ENCODE data around the gene MAPK8. TPM values are rescaled to one million over a fixed set of nuclear protein-coding genes. Genes with fewer than 3 reads are reported as not detected.
"Not testable (repeated sequence)": the region's sequence is repeated elsewhere in the genome, so short reads cannot be mapped to it uniquely, and the experiment has no call there.

MAPK8 gene
- total RNA-seq, 2 experiments from 2014 or later = 30.5 to 32.3 TPM

- Mint-ChIP-seq H3K36me3 (ENCODE audit: low read depth) (peaks cover 26% of the 10 kb centered on the region), H3K27me3 (no peaks in the 10 kb centered on the region), H3K4me1 (peaks cover 9% of the 10 kb centered on the region), H3K9me3 (peaks cover 17% of the 10 kb centered on the region), H3K27ac (no peak overlapping the region), H3K4me3 (no peak overlapping the region)
- ChIA-PET POLR2A (no interaction called here), CTCF (no interaction called here)
- no peak for DNase-seq
Observed at GRCh38 chr10:48331436-48331835, 25.0 kb downstream of the MAPK8 start.

DNA sequence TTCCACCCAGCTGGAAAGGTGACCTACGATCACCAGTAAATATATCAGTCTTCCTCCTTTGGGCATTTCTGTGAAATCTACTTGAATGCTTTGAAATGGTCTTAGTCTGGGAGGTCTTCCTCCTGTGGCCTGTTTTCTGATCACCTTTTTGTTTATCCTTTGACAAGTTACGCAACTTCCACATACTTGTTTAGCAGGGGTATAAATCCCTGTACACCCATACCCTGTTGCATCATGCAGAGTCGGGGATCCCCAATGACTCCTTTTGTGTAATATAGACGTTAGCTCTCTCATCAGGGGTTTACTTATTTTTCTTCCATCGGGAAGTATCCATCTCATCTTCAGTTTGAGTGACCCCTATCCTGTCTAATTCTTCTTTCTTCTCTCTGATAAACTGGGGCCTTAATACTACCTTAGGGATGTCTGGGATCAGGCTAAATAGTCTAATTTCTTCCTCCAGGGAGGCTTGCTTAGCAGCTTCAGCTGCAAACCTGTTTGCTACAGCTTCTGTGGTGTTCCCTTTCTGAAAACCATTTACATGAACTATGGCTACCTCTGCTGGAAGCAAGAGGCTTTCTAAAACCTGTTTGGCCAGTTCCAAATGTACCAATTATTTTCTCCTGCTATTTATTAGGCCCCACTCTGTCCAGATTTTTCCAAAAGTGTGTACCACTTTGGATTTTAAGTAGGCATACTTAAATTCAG lies 25.8 kb downstream of the MAPK8 start:
- Mint-ChIP-seq H3K9me3 (peaks cover 14% of the 10 kb centered on the region), H3K27me3 (no peaks in the 10 kb centered on the region), H3K4me1 (peaks cover 11% of the 10 kb centered on the region), H3K36me3 (ENCODE audit: low read depth) (peaks cover 23% of the 10 kb centered on the region), H3K4me3 (no peak overlapping the region), H3K27ac (no peak overlapping the region)
- ChIA-PET CTCF (interaction anchor here (1.4 to 2.4 kb wide), 2 partner anchors 14 to 324 kb away, joined by 3 to 7 read pairs; no protein-coding TSS in a partner anchor), POLR2A (no interaction called here)
- DNase-seq = no peak

DNA sequence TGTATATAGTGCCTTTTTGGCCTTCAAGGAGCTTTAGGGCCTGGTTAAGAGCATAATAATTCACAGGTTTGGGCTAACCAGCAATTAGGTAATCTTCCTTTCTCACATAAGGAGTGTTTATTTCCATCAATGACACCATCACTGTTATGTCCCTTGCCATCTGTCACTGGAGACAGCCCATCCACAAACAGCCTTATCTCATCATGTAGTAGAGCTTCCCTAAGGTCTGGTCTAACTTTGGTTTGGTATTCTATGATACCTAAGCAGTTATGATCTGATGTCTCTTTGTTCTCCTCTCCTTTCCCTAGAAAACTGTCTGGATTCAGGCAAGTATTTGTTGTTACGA lies 26.4 kb downstream of the MAPK8 start:
- ChIA-PET POLR2A (no interaction called here), CTCF (interaction anchor here (1.4 to 2.4 kb wide), 2 partner anchors 13 to 323 kb away, joined by 3 to 7 read pairs; no protein-coding TSS in a partner anchor)
- Mint-ChIP-seq H3K4me3 (no peak overlapping the region), H3K27me3 (no peaks in the 10 kb centered on the region), H3K36me3 (ENCODE audit: low read depth) (peaks cover 23% of the 10 kb centered on the region), H3K9me3 (peaks cover 17% of the 10 kb centered on the region), H3K4me1 (peaks cover 14% of the 10 kb centered on the region), H3K27ac (no peak overlapping the region)
- DNase-seq = no peak

DNA sequence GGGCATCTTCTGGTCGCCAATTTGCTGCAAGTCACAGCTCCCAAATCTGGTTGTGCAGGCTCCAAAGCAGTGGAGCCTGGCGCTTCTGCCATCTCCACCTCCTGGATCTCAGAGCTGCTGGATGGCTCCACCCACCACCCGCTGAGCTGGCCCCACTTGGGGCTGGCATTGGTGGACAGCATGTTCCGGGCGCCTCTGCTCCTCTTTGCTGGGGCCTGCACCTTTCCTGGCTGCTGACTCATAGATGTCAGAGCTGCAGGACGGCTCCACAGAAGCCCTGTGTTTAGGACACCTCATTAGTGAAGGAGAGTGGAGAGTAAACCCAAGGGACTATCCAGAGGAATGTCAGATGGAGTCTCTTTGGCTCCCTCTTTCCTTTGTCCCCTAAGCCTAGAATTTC lies 27.4 kb downstream of the MAPK8 start:
- Mint-ChIP-seq H3K9me3 (peaks cover 19% of the 10 kb centered on the region), H3K27ac (no peak overlapping the region)
- CTCF ChIA-PET = interaction anchor here (1.4 to 2.4 kb wide), 2 partner anchors 12 to 322 kb away, joined by 3 to 7 read pairs; no protein-coding TSS in a partner anchor

GRCh38 chr10:48335788-48336187 lies 29.3 kb downstream of the MAPK8 start:
- Mint-ChIP-seq H3K36me3 (ENCODE audit: low read depth) (peaks cover 15% of the 10 kb centered on the region), H3K27ac (no peak overlapping the region), H3K9me3 (peaks cover 17% of the 10 kb centered on the region), H3K4me1 (peaks cover 29% of the 10 kb centered on the region), H3K27me3 (no peaks in the 10 kb centered on the region), H3K4me3 (no peak overlapping the region)
- POLR2A ChIA-PET = no interaction called here
- CTCF ChIA-PET = no interaction called here
- DNase-seq = no peak

More for the DNA sequence above, 27.4 kb downstream of the MAPK8 start:
- Mint-ChIP-seq H3K27me3 (no peaks in the 10 kb centered on the region), H3K36me3 (ENCODE audit: low read depth) (peaks cover 21% of the 10 kb centered on the region), H3K4me3 (no peak overlapping the region), H3K4me1 (peaks cover 18% of the 10 kb centered on the region)
- no peak for DNase-seq
- POLR2A ChIA-PET = no interaction called here

- DNase-seq = no peak
- Mint-ChIP-seq H3K27ac (no peak overlapping the region), H3K4me3 (no peak overlapping the region), H3K36me3 (ENCODE audit: low read depth) (peaks cover 9% of the 10 kb centered on the region), H3K9me3 (peaks cover 13% of the 10 kb centered on the region), H3K27me3 (no peaks in the 10 kb centered on the region), H3K4me1 (peaks cover 29% of the 10 kb centered on the region)
- ChIA-PET POLR2A (no interaction called here), CTCF (interaction anchor here (0.6 kb wide), 1 partner anchor 55 kb away, joined by 3 read pairs; no protein-coding TSS in a partner anchor)
Observed at GRCh38 chr10:48336978-48337599, 30.6 kb downstream of the MAPK8 start.

GRCh38 chr10:48340734-48341133 lies 34.3 kb downstream of the MAPK8 start:
- Mint-ChIP-seq H3K4me1 (peaks cover 29% of the 10 kb centered on the region), H3K27ac (peak overlapping the region; percentile 26), H3K9me3 (peaks cover 7% of the 10 kb centered on the region), H3K4me3 (no peak overlapping the region), H3K27me3 (no peaks in the 10 kb centered on the region), H3K36me3 (ENCODE audit: low read depth) (peaks cover 2% of the 10 kb centered on the region)
- POLR2A ChIA-PET = no interaction called here
- DNase-seq = no peak
- CTCF ChIA-PET = no interaction called here

DNA sequence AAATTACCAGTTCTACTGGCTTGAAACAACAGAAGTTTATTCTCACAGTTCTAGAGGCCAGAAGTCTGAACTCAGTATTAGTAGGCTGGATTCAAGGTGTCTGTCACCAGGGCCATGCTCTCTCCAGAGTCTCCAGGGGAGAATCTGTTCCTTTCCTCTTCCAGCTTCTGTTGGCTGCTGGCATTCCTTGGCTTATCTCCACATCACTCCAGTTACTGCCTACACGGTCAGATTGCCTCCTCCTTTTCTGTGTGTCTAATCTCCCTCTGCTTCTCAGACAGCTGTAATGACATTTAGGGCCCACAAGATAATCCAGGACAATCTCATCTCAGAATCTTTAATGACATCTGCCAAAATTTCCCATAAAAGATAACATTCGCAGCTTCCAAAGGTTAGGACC lies 36.6 kb downstream of the MAPK8 start:
- H3K4me1 Mint-ChIP-seq = peaks cover 24% of the 10 kb centered on the region
- H3K36me3 Mint-ChIP-seq (ENCODE audit: low read depth) = peaks cover 10% of the 10 kb centered on the region
- no peak for DNase-seq
- CTCF ChIA-PET = no interaction called here
- peaks cover 15% of the 10 kb centered on the region for H3K9me3 Mint-ChIP-seq
- H3K27me3 Mint-ChIP-seq = no peaks in the 10 kb centered on the region
- POLR2A ChIA-PET = no interaction called here
- no peak overlapping the region for H3K4me3 Mint-ChIP-seq
- no peak overlapping the region for H3K27ac Mint-ChIP-seq

DNA sequence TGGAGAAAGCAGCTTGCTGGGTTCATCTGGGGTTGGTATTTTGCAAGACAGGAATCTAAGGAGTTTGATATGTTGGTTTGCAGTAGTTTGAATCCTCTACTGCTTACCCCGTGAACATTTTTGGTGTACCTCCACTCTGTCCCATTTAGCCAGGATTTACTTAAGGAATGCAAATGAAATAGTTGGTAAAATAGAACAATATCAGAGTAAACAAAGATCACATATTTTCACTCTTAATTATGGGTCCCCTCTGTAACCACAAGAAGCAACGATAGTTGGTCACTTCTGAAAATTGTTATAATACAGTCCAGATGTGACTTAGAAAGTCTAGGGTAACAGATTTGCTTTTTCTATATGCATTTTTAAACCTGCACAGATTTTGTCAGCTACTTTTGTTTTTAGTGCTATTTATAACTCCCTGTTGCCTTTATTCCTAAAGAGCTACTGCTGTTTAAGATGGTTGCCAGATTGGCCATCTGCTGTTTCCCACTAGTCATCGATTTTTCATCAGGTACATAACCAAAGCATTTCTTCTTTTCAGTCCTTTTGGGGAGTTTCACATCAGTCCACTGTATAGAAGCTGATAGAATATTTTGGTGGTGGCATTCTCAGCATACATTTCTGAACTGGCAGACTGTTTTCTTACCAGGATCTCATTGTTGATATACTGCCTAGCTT lies 37.6 kb downstream of the MAPK8 start:
- ChIA-PET CTCF (no interaction called here), POLR2A (no interaction called here)
- H3K36me3 Mint-ChIP-seq (ENCODE audit: low read depth) = peaks cover 14% of the 10 kb centered on the region
- no peaks in the 10 kb centered on the region for H3K27me3 Mint-ChIP-seq
- DNase-seq = no peak
- no peak overlapping the region for H3K27ac Mint-ChIP-seq
- H3K4me1 Mint-ChIP-seq = peaks cover 16% of the 10 kb centered on the region
- peaks cover 21% of the 10 kb centered on the region for H3K9me3 Mint-ChIP-seq
- no peak overlapping the region for H3K4me3 Mint-ChIP-seq

DNA sequence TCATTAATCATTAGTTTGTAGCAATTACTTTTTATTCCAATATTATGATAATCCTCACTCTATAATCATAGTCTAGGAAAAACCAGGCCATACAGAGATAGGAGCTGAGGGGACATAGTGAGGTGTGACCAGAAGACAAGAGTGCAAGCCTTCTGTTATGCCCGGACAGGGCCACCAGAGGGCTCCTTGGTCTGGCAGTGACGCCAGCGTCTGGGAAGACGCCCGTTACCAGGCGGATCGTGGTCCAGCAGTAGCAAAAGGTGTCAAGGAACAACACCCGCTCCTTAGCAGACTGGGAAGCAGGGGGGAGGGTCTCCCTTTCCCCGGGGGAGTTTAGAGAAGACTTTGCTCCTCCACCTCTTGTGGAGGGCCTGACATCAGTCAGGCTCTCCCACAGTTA lies 39.8 kb downstream of the MAPK8 start:
- CTCF ChIA-PET = interaction anchor here (2.4 kb wide), 1 partner anchor 13 kb away, joined by 7 read pairs; no protein-coding TSS in a partner anchor
- POLR2A ChIA-PET = not testable (repeated sequence)

GRCh38 chr10:48347539-48347938 lies 41.1 kb downstream of the MAPK8 start:
- H3K27me3 Mint-ChIP-seq, H3K4me3 Mint-ChIP-seq, POLR2A ChIA-PET, H3K27ac Mint-ChIP-seq, H3K4me1 Mint-ChIP-seq, DNase-seq: not testable (repeated sequence)
- Mint-ChIP-seq H3K36me3 (ENCODE audit: low read depth) (peaks cover 18% of the 10 kb centered on the region), H3K9me3 (peaks cover 27% of the 10 kb centered on the region)
- CTCF ChIA-PET = interaction anchor here (2.4 kb wide), 1 partner anchor 14 kb away, joined by 7 read pairs; no protein-coding TSS in a partner anchor

More for the DNA sequence above, 39.8 kb downstream of the MAPK8 start:
- H3K9me3 Mint-ChIP-seq = peaks cover 27% of the 10 kb centered on the region
- not testable (repeated sequence) for H3K27ac Mint-ChIP-seq, DNase-seq, H3K27me3 Mint-ChIP-seq, H3K4me1 Mint-ChIP-seq, H3K4me3 Mint-ChIP-seq
- H3K36me3 Mint-ChIP-seq (ENCODE audit: low read depth) = peaks cover 18% of the 10 kb centered on the region

DNA sequence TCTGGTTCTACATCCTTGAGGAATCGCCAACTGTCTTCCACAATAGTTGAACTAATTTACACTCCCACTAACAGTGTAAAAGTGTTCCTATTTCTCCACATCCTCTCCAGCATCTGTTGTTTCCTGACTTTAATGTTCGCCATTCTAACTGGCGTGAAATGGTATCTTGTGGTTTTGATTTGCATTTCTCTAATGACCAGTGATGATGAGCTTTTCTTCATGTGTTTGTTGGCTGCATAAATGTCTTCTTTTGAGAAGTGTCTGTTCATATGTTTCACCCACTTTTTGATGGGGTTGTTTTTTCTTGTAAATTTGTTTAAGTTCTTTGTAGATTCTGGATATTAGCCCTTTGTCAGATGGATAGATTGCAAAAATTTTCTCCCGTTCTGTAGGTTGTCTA lies 41.5 kb downstream of the MAPK8 start:
- H3K4me1 Mint-ChIP-seq, H3K27me3 Mint-ChIP-seq, CTCF ChIA-PET, POLR2A ChIA-PET, H3K4me3 Mint-ChIP-seq, DNase-seq, H3K27ac Mint-ChIP-seq: not testable (repeated sequence)
- peaks cover 27% of the 10 kb centered on the region for H3K9me3 Mint-ChIP-seq
- H3K36me3 Mint-ChIP-seq (ENCODE audit: low read depth) = peaks cover 18% of the 10 kb centered on the region

DNA sequence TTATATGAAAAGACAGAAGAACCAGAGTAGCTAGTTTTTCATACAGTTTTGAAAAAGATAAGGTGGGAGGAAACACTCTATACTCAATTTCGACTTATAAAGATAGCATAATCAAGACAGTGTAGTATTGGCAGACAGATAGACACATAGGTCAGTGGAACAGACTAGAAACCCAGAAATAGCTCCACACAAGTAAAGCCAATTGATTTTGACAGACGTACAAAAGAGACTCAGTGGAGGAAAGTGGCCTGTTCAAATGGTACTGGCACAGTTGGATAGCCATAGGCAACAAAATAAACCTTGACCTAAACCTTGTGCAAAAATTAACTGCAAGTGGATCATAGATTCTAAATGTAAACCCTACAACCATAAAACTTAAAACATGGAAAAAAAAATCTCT lies 46.8 kb downstream of the MAPK8 start:
- no peak overlapping the region for H3K4me3 Mint-ChIP-seq
- peaks cover 9% of the 10 kb centered on the region for H3K36me3 Mint-ChIP-seq (ENCODE audit: low read depth)
- no peaks in the 10 kb centered on the region for H3K27me3 Mint-ChIP-seq
- H3K9me3 Mint-ChIP-seq = peaks cover 17% of the 10 kb centered on the region
- no peak overlapping the region for H3K27ac Mint-ChIP-seq
- no peak for DNase-seq
- POLR2A ChIA-PET = no interaction called here
- peaks cover 5% of the 10 kb centered on the region for H3K4me1 Mint-ChIP-seq
- CTCF ChIA-PET = no interaction called here

All from activated CD4-positive, alpha-beta T cell treated with anti-CD3 and anti-CD28 coated beads, Interleukin-2, amount 10 ng/mL, durations not matched to agents 7 days and 5 days (primary cell).